CD14-positive monocyte (primary cell): ENCODE results near the gene PLXND1. TPM values are rescaled to one million over a fixed set of nuclear protein-coding genes. Genes with fewer than 3 reads are reported as not detected.
A peak's percentile ranks its signal among the peaks of the same experiment; 100 is the strongest.

Experiments used
- DNase-seq, 3 donors: peaks; one replicate each; pipeline ENCODE4 v3.0.0-alpha.2; 2011 to 2022
- H2AFZ ChIP-seq: 2 replicates; pipeline ENCODE4 v1.6.0; 2012; ENCODE audit warnings: mild to moderate bottlenecking, low read depth, low read length, inconsistent platforms; ENCODE audit not compliant: insufficient read depth, poor library complexity, severe bottlenecking
- H3K27ac ChIP-seq, 2 donors: 1 replicate in 1 of 2; 2 replicates in 1 of 2; pipeline ENCODE4 v1.5.1; 2012 to 2013; ENCODE audit warnings: low read length in 2 of 2, control low read depth in 1 of 2, inconsistent platforms in 1 of 2, low read depth in 1 of 2, mild to moderate bottlenecking in 1 of 2
- H3K27me3 ChIP-seq, 2 donors: one replicate each; pipeline versions ENCODE4 v1.6.0 to v1.6.1; 2011 to 2013; ENCODE audit warnings: low read length in 2 of 2; ENCODE audit not compliant: control insufficient read depth in 2 of 2, insufficient read depth in 2 of 2
- H3K36me3 ChIP-seq, 2 donors: replicated peaks in 1 of 2; 1 replicate in 1 of 2; 2 replicates in 1 of 2; pipeline versions ENCODE4 v1.5.1 to v1.6.1; 2012 to 2013; ENCODE audit warnings: low read length in 2 of 2, control low read depth in 1 of 2, inconsistent platforms in 1 of 2, mild to moderate bottlenecking in 1 of 2; ENCODE audit not compliant: insufficient read depth in 2 of 2, control insufficient read depth in 1 of 2
- H3K4me1 ChIP-seq, 2 donors: 1 replicate in 1 of 2; 2 replicates in 1 of 2; pipeline versions ENCODE4 v1.5.1 to v1.6.1; 2012 to 2013; ENCODE audit warnings: low read length in 2 of 2, control low read depth in 1 of 2, inconsistent platforms in 1 of 2, mild to moderate bottlenecking in 1 of 2, moderate library complexity in 1 of 2; ENCODE audit not compliant: insufficient read depth in 2 of 2, control insufficient read depth in 1 of 2
- H3K4me2 ChIP-seq: replicated peaks from 2 replicates; pipeline ENCODE3; 2012; ENCODE audit warnings: low read length, moderate library complexity, mild to moderate bottlenecking; ENCODE audit not compliant: poor library complexity, severe bottlenecking; ENCODE audit errors: extremely low read depth
- H3K4me3 ChIP-seq, 3 experiments: fragments of 200-600 bp in 1 of 3; sonication (generic) in 1 of 3; replicated peaks in 1 of 3; 1 replicate in 2 of 3; 2 replicates in 1 of 3; pipeline ENCODE4 v1.5.1; 2011 to 2013; ENCODE audit warnings: low read length in 3 of 3, mild to moderate bottlenecking in 3 of 3, control low read depth in 2 of 3, low read depth in 2 of 3, inconsistent platforms in 1 of 3, moderate library complexity in 1 of 3
- H3K79me2 ChIP-seq: 2 replicates; pipeline ENCODE4 v1.6.0; 2012; ENCODE audit warnings: mild to moderate bottlenecking, control low read depth, inconsistent platforms, low read length, moderate library complexity; ENCODE audit not compliant: insufficient read depth
- H3K9ac ChIP-seq: 2 replicates; pipeline ENCODE4 v1.6.0; 2017; ENCODE audit warnings: low read length, mild to moderate bottlenecking; ENCODE audit not compliant: insufficient read depth, poor library complexity, severe bottlenecking
- H3K9me3 ChIP-seq, 2 donors: replicated peaks in 1 of 2; 1 replicate in 1 of 2; 2 replicates in 1 of 2; pipeline versions ENCODE4 v1.5.1 to v1.6.1; 2012 to 2013; ENCODE audit warnings: low read length in 2 of 2, control low read depth in 1 of 2; ENCODE audit not compliant: control insufficient read depth in 1 of 2, insufficient read depth in 1 of 2
- H4K20me1 ChIP-seq: 2 replicates; pipeline ENCODE4 v1.6.0; 2012; ENCODE audit warnings: mild to moderate bottlenecking, low read length, control low read depth, moderate library complexity; ENCODE audit not compliant: insufficient read depth
- H3K27ac Mint-ChIP-seq, 7 donors: one replicate each; pipeline ENCODE4 v1.8.0; 2020; ENCODE audit warnings: mild to moderate bottlenecking in 7 of 7, mixed read lengths in 7 of 7, moderate library complexity in 6 of 7, inconsistent platforms in 2 of 7
- H3K27me3 Mint-ChIP-seq, 3 donors: one replicate each; pipeline ENCODE4 v1.8.0; 2021 to 2022; ENCODE audit warnings: low read depth in 3 of 3, mild to moderate bottlenecking in 3 of 3, mixed read lengths in 3 of 3, moderate library complexity in 3 of 3, inconsistent platforms in 1 of 3
- H3K36me3 Mint-ChIP-seq, 2 donors: one replicate each; pipeline ENCODE4 v1.8.0; 2020; ENCODE audit warnings: mixed read lengths in 2 of 2, inconsistent platforms in 1 of 2, mild to moderate bottlenecking in 1 of 2
- H3K4me1 Mint-ChIP-seq: one replicate; pipeline ENCODE4 v1.8.0; 2020; ENCODE audit warnings: mild to moderate bottlenecking, mixed read lengths
- H3K4me3 Mint-ChIP-seq, 2 donors: one replicate each; pipeline ENCODE4 v1.8.0; 2020; ENCODE audit warnings: mild to moderate bottlenecking in 2 of 2, mixed read lengths in 2 of 2, moderate library complexity in 1 of 2
- H3K9me3 Mint-ChIP-seq, 7 donors: one replicate each; pipeline ENCODE4 v1.8.0; 2020 to 2022; ENCODE audit warnings: mixed read lengths in 7 of 7, mild to moderate bottlenecking in 6 of 7, moderate library complexity in 6 of 7, inconsistent platforms in 2 of 7
- WGBS: methylation state at CpG from one replicate; pipeline ENCODE4 v1.1.5; 2013; ENCODE audit warnings: missing lambda C conversion rate; ENCODE audit not compliant: insufficient coverage; 5-methylcytosine and 5-hydroxymethylcytosine counted together
- intact Hi-C, 2 donors: fragments of 100-400 bp; cut with micrococcal nuclease; formaldehyde crosslinking; loops; one replicate each; pipeline versions ENCODE4 v1.15.0 to v1.15.1; 2023
- polyA plus RNA-seq, 3 donors: library from polyadenylated mRNA; depleted of rRNA in 1 of 3; unstranded in 2 of 3; stranded (reverse) in 1 of 3; fragments of 300-500 nt in 2 of 3; fragments of >200 nt in 1 of 3; fragmentation: Illumina TruSeq in 2 of 3; gene quantifications; 1 replicate in 2 of 3; 2 replicates in 1 of 3; pipeline ENCODE4 v1.2.3, GENCODE V29; 2012 to 2021
- TF ChIP-seq, protein P1 (sequence below): fragments of 200-600 bp; IDR thresholded peaks from one replicate; pipeline ENCODE4 v1.8.0; 2022; ENCODE audit warnings: antibody characterized with exemption, mild to moderate bottlenecking

Gene PLXND1
- polyA plus RNA-seq, 3 donors, result 7.1 to 170 (median 9.9) TPM

DNA sequence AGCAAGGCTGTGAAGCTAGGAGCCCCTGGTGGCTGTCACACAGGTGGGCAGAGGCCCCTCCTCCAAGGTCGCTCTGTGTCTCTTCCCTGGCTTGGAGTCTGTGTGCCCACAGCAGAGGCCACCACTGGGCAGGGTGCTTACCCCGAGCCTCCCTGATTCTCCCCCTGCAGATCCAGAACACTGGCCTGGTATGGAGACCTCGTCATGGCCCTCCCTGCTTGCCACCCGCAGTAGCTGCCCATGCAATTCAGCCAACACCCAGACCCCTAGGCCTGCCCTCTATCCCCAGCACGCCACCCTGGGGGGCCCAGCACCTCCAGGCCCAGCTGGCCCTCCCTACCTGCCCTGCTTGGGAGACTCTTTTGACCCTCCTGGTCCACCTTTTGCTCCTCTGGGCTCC lies 83.5 kb downstream of the PLXND1 start:
- H2AFZ ChIP-seq, result no peak overlapping the region
- WGBS, result 94% methylated on average over 5 of the region's 5 CpGs
- Mint-ChIP-seq H3K4me1 (peaks cover 46% of the 10 kb centered on the region), H3K9me3 (no peaks in the 10 kb centered on the region), H3K27me3 (peaks cover 0 to 3% (median 0%) of the 10 kb centered on the region in 3 donors), H3K27ac (peak overlapping the region in 4 of 7 donors; percentile 43 to 81 (median 71)), H3K4me3 (no peak overlapping the region), H3K36me3 (peaks cover 11 to 20% of the 10 kb centered on the region in 2 donors)
- H3K27me3 ChIP-seq, result no peaks in the 10 kb centered on the region
- peak overlapping the region; percentile 6 for H3K9ac ChIP-seq
- peaks cover 0 to 1% of the 10 kb centered on the region in 2 donors for H3K36me3 ChIP-seq
- H3K4me2 ChIP-seq, result no peak overlapping the region
- H3K4me3 ChIP-seq, result no peak overlapping the region
- TF ChIP-seq, protein P1, sequence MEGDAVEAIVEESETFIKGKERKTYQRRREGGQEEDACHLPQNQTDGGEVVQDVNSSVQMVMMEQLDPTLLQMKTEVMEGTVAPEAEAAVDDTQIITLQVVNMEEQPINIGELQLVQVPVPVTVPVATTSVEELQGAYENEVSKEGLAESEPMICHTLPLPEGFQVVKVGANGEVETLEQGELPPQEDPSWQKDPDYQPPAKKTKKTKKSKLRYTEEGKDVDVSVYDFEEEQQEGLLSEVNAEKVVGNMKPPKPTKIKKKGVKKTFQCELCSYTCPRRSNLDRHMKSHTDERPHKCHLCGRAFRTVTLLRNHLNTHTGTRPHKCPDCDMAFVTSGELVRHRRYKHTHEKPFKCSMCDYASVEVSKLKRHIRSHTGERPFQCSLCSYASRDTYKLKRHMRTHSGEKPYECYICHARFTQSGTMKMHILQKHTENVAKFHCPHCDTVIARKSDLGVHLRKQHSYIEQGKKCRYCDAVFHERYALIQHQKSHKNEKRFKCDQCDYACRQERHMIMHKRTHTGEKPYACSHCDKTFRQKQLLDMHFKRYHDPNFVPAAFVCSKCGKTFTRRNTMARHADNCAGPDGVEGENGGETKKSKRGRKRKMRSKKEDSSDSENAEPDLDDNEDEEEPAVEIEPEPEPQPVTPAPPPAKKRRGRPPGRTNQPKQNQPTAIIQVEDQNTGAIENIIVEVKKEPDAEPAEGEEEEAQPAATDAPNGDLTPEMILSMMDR, result no peak
- H3K27ac ChIP-seq, result no peak overlapping the region
- no peak for DNase-seq
- no peaks in the 10 kb centered on the region for H3K79me2 ChIP-seq
- H4K20me1 ChIP-seq, result no peaks in the 10 kb centered on the region
- intact Hi-C loops, result no loop called here
- peaks cover 47 to 51% of the 10 kb centered on the region in 2 donors for H3K4me1 ChIP-seq
- H3K9me3 ChIP-seq, result no peaks in the 10 kb centered on the region

DNA sequence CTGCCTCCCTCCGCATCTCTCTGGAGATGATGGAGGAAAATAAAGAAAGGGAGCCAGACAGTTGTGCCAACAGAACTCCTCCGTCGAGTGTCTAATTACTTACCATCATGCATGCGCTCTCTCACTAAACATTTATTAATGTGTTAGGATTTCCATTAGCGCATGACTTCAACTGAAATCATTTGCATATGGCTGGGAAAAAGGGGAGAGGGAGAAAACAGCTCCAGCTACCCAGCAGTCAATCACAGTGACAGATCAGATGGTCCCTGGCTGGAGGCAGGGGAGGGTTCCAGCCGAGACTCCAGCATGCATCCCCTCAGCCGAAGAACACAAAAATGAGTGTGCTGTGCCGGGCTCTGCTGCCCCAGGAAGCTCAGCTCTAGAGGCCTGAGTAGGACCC lies 84.9 kb downstream of the PLXND1 start:
- 96% methylated on average over 3 of the region's 8 CpGs for WGBS
- H3K27me3 ChIP-seq, result no peaks in the 10 kb centered on the region
- H3K4me3 Mint-ChIP-seq, result no peak overlapping the region
- no peak for DNase-seq
- peaks cover 0 to 1% (median 0%) of the 10 kb centered on the region in 7 donors for H3K9me3 Mint-ChIP-seq
- H3K27ac Mint-ChIP-seq, result no peak overlapping the region
- intact Hi-C loops, result no loop called here
- H2AFZ ChIP-seq, result no peak overlapping the region
- peaks cover 36% of the 10 kb centered on the region for H3K4me1 Mint-ChIP-seq
- no peak overlapping the region for H3K9ac ChIP-seq
- H3K4me3 ChIP-seq, result no peak overlapping the region
- TF ChIP-seq, protein P1, result no peak
- no peak overlapping the region for H3K27ac ChIP-seq
- H3K4me2 ChIP-seq, result no peak overlapping the region
- H3K9me3 ChIP-seq, result no peaks in the 10 kb centered on the region
- peaks cover 4 to 7% of the 10 kb centered on the region in 2 donors for H3K36me3 ChIP-seq
- peaks cover 37% of the 10 kb centered on the region in 2 donors for H3K4me1 ChIP-seq
- H3K79me2 ChIP-seq, result no peaks in the 10 kb centered on the region
- H4K20me1 ChIP-seq, result no peaks in the 10 kb centered on the region
- H3K27me3 Mint-ChIP-seq, result peaks cover 0 to 3% (median 0%) of the 10 kb centered on the region in 3 donors
- peaks cover 21 to 28% of the 10 kb centered on the region in 2 donors for H3K36me3 Mint-ChIP-seq
